SK-N-SH treated with all-trans-retinoic acid at 6 μM for 48 hours (cell line): Measurements from ENCODE around the gene DPEP2NB.

Experiments used
- GLIS3 ChIP-seq: fragments of 250-450 bp; sonication (Bioruptor Pico); IDR thresholded peaks from 2 replicates; pipeline ENCODE4 v1.5.0; 2020; ENCODE audit warnings: mild to moderate bottlenecking, moderate library complexity
- TOX ChIP-seq: fragments of 250-450 bp; sonication (Bioruptor Pico); IDR thresholded peaks from 2 replicates; pipeline ENCODE4 v1.8.0; 2021; ENCODE audit warnings: mild to moderate bottlenecking, moderate library complexity, borderline replicate concordance
- ZC3H10 ChIP-seq: fragments of 250-450 bp; sonication (Bioruptor Pico); IDR thresholded peaks from 2 replicates; pipeline ENCODE4 v1.5.1; 2021; ENCODE audit warnings: mild to moderate bottlenecking, moderate library complexity
- ZFP3 ChIP-seq: fragments of 250-450 bp; sonication (Bioruptor Pico); IDR thresholded peaks from 2 replicates; pipeline ENCODE4 v1.5.0; 2020; ENCODE audit warnings: mild to moderate bottlenecking, moderate library complexity
- TF ChIP-seq, protein P1 (sequence below): fragments of 250-450 bp; sonication (Bioruptor Pico); IDR thresholded peaks from 2 replicates; pipeline ENCODE4 v1.5.0; 2020; ENCODE audit warnings: mild to moderate bottlenecking, moderate library complexity

GRCh38 chr16:67967183-67967957 lies 48.3 kb downstream of the DPEP2NB start:
- TF ChIP-seq TOX, result no peak
- TF ChIP-seq, protein P1, sequence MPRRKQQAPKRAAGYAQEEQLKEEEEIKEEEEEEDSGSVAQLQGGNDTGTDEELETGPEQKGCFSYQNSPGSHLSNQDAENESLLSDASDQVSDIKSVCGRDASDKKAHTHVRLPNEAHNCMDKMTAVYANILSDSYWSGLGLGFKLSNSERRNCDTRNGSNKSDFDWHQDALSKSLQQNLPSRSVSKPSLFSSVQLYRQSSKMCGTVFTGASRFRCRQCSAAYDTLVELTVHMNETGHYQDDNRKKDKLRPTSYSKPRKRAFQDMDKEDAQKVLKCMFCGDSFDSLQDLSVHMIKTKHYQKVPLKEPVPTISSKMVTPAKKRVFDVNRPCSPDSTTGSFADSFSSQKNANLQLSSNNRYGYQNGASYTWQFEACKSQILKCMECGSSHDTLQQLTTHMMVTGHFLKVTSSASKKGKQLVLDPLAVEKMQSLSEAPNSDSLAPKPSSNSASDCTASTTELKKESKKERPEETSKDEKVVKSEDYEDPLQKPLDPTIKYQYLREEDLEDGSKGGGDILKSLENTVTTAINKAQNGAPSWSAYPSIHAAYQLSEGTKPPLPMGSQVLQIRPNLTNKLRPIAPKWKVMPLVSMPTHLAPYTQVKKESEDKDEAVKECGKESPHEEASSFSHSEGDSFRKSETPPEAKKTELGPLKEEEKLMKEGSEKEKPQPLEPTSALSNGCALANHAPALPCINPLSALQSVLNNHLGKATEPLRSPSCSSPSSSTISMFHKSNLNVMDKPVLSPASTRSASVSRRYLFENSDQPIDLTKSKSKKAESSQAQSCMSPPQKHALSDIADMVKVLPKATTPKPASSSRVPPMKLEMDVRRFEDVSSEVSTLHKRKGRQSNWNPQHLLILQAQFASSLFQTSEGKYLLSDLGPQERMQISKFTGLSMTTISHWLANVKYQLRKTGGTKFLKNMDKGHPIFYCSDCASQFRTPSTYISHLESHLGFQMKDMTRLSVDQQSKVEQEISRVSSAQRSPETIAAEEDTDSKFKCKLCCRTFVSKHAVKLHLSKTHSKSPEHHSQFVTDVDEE (CRISPR knock-in tag), result no peak
- no peak for TF ChIP-seq ZC3H10 (CRISPR knock-in tag)
- TF ChIP-seq GLIS3, result no peak
- no peak for TF ChIP-seq ZFP3 (CRISPR knock-in tag)
